K562 (cell line): ENCODE data around the gene ATG7. TPM values are rescaled to one million over a fixed set of nuclear protein-coding genes. Genes with fewer than 3 reads are reported as not detected.

Source experiments
- ETV1 ChIP-seq: fragments of 450-650 bp; conservative IDR thresholded peaks from 2 replicates; pipeline ENCODE4 v1.6.1; 2016; ENCODE audit warnings: missing genetic modification characterization, control low read depth, low read depth, missing compliant biosample characterization
- FIP1L1 ChIP-seq: fragments of 200-400 bp; formaldehyde crosslinking; IDR thresholded peaks from 2 replicates; pipeline ENCODE4 v1.6.1; 2018; ENCODE audit warnings: mild to moderate bottlenecking, low read depth, low read length; ENCODE audit not compliant: poor library complexity, severe bottlenecking
- GATA2 ChIP-seq: sonication (generic); formaldehyde crosslinking; IDR thresholded peaks from 2 replicates; pipeline ENCODE4 v1.4.0; 2020; ENCODE audit warnings: mild to moderate bottlenecking, missing genetic modification reagents
- HMGXB4 ChIP-seq: sonication (generic); formaldehyde crosslinking; IDR thresholded peaks from 2 replicates; pipeline ENCODE4 v1.8.1; 2023; ENCODE audit warnings: mild to moderate bottlenecking, missing genetic modification reagents
- ZNF561 ChIP-seq: fragments of 450-650 bp; formaldehyde crosslinking; conservative IDR thresholded peaks from 2 replicates; pipeline ENCODE4 v1.4.0; 2020; ENCODE audit warnings: mild to moderate bottlenecking, moderate library complexity
- ZNF589 ChIP-seq: fragments of 200-800 bp; sonication (Bioruptor generic); IDR thresholded peaks from 2 replicates; pipeline ENCODE4 v1.6.1; 2016; ENCODE audit warnings: low read depth, missing genetic modification characterization, missing compliant biosample characterization
- ZNF592 ChIP-seq: fragments of 450-650 bp; IDR thresholded peaks from 2 replicates; pipeline ENCODE4 v1.6.1; 2017; ENCODE audit warnings: antibody characterized with exemption, mild to moderate bottlenecking
- polyA plus RNA-seq, 8 experiments: library from polyadenylated mRNA; depleted of rRNA in 4 of 8; stranded (reverse) in 5 of 8; unstranded in 3 of 8; fragments of >200 nt; fragmentation: Nextera tagmentation in 2 of 8; fragmentation: Illumina TruSeq in 1 of 8; extraction: Ambion mirVana in 2 of 8; extraction: Trizol in 1 of 8; gene quantifications; 2 replicates each; pipeline versions ENCODE4 v1.2.1 to v1.2.3, GENCODE V29; 2011 to 2014; ENCODE audit warnings: inconsistent platforms in 1 of 8, missing spikeins in 1 of 8
- total RNA-seq, 7 experiments: library from RNA; depleted of rRNA in 6 of 7; stranded (reverse); fragments of >200 nt in 6 of 7; fragmentation: Illumina TruSeq in 2 of 7; extraction: Trizol in 2 of 7; gene quantifications; 2 replicates each; pipeline versions ENCODE4 v1.2.1 to v1.2.3, GENCODE V29; 2011 to 2021; ENCODE audit warnings: low replicate concordance in 1 of 7

The ATG7 gene
- total and polyA plus RNA-seq, 9 of the 15 experiments (the other 6 are each of a cell fraction or from before 2014, with no cell fraction given), result 18.3 to 45.3 (median 33.6) TPM

GRCh38 chr3:11288021-11288491 is 15.9 kb downstream of the ATG7 start (continued):
- TF ChIP-seq ZNF592 (peak; percentile 55; the same call in 1 of the 2 replicates), FIP1L1 (no peak), ZNF561 (CRISPR knock-in tag) (no peak), GATA2 (CRISPR knock-in tag) (peak; percentile 50; the same call in 1 of the 2 replicates), ETV1 (peak; percentile 18; the same call in 1 of the 2 replicates), HMGXB4 (no peak), ZNF589 (CRISPR knock-in tag) (0 out of 2 replicates have a peak, but pooled peaks have one; percentile 42)
